ENCODE data around the gene LMBR1. TPM values are rescaled to one million over a fixed set of nuclear protein-coding genes. Genes with fewer than 3 reads are reported as not detected.

The LMBR1 gene
- total and polyA plus RNA-seq, 2 of the 4 experiments (the other 2 are of a cell fraction), result 11.9 to 19.9 TPM

DNA sequence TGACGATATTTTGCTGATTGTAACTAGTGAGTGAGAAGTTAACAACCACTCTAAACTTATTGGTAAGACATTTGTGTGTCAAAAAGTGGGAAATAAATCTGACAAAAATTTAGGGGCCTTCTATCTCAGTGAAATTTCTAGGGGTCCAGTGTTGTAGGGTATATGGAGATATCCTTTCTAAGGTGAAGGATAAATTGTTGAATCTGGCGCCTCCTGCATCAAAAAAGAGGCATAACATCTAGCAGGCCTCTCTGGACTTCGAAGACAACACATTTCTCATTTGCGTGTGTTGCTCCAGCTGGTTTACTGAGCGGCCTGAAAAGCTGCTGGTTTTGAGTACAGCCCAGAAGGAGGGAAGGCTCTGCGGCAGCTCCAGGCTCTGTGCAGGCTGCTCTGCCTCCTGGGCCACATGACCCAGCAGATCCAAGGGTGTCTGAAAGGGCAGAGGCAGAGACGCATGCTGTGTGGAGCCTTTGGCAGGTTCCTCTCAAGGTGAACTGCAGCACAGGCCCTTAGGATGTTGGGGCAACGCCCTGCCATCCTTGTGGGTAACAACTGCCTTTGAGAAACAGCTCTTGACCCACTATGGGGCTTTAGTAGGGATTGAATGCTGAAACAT is 72.4 kb downstream of the LMBR1 start:
- Histone ChIP-seq H3K23ac (ENCODE audit: low read depth, low read length) (no peak overlapping the region), H3K9ac (ENCODE audit: low read depth, low read length) (no peak overlapping the region), H3K4me1 (ENCODE audit: control insufficient read depth, insufficient read depth, low read length) (no peaks in the 10 kb centered on the region), H2BK15ac (ENCODE audit: low read depth, low read length) (no peak overlapping the region), H2BK20ac (ENCODE audit: low read depth, low read length) (no peak overlapping the region), H3K4me2 (ENCODE audit: low read depth, low read length) (no peak overlapping the region), H3K4me3 (ENCODE audit: insufficient read depth, low read depth, low read length) (no peak overlapping the region), H3K56ac (ENCODE audit: extremely low read depth, insufficient read depth, low read length) (no peak overlapping the region), H3K4ac (ENCODE audit: low read depth, low read length) (no peak overlapping the region), H4K8ac (ENCODE audit: low read depth in 2 of 2, low read length in 2 of 2) (no peak overlapping the region), H2AFZ (replicated peaks; ENCODE audit: low read length, poor library complexity) (no peak overlapping the region), H3K18ac (ENCODE audit: low read depth, low read length) (no peak overlapping the region), H3K79me1 (ENCODE audit: low read depth in 1 of 2, low read length in 2 of 2) (peaks cover 0 to 4% of the 10 kb centered on the region in 2 experiments; a peak in 2 of 4 replicates), H4K20me1 (ENCODE audit: insufficient read depth, low read length) (no peaks in the 10 kb centered on the region), H2AK5ac (ENCODE audit: low read depth, low read length) (no peak overlapping the region), H2AK9ac (replicated peaks; ENCODE audit: low read depth, low read length, poor library complexity) (no peak overlapping the region), H3K36me3 (ENCODE audit: control insufficient read depth, insufficient read depth, low read length) (no peaks in the 10 kb centered on the region), H3K27me3 (ENCODE audit: control insufficient read depth, insufficient read depth, low read length) (no peaks in the 10 kb centered on the region), H3K14ac (replicated peaks; ENCODE audit: low read depth, low read length) (no peak overlapping the region), H2BK120ac (ENCODE audit: low read depth, low read length) (no peak overlapping the region), H4K5ac (ENCODE audit: low read depth, low read length) (no peak overlapping the region), H3K9me3 (ENCODE audit: control insufficient read depth, insufficient read depth, low read length) (no peaks in the 10 kb centered on the region), H2BK5ac (ENCODE audit: low read depth, low read length, poor library complexity, severe bottlenecking) (no peak overlapping the region), H3K9me1 (ENCODE audit: insufficient read depth, low read length) (no peaks in the 10 kb centered on the region), H3K27ac (ENCODE audit: insufficient read depth, low read length) (no peak overlapping the region), H4K91ac (ENCODE audit: insufficient read depth, low read depth, low read length) (no peak overlapping the region)
- DNase-seq, result no peak
- dilution Hi-C loops (cut with HindIII; ENCODE audit: low sequenced_read_pairs, unreplicated experiment) (no loop called here), in situ Hi-C loops (cut with MboI; ENCODE audit: low sequenced_read_pairs) (loop anchor here (5.0 kb wide), 1 partner anchor 1018 kb away; no protein-coding TSS in a partner anchor), intact Hi-C loops (cut with micrococcal nuclease) (no loop called here)
- no TSS peak for BruUV-seq (replicated peaks)
- ATAC-seq (ENCODE audit: low read depth), result no peak
- TF ChIP-seq, protein P1, sequence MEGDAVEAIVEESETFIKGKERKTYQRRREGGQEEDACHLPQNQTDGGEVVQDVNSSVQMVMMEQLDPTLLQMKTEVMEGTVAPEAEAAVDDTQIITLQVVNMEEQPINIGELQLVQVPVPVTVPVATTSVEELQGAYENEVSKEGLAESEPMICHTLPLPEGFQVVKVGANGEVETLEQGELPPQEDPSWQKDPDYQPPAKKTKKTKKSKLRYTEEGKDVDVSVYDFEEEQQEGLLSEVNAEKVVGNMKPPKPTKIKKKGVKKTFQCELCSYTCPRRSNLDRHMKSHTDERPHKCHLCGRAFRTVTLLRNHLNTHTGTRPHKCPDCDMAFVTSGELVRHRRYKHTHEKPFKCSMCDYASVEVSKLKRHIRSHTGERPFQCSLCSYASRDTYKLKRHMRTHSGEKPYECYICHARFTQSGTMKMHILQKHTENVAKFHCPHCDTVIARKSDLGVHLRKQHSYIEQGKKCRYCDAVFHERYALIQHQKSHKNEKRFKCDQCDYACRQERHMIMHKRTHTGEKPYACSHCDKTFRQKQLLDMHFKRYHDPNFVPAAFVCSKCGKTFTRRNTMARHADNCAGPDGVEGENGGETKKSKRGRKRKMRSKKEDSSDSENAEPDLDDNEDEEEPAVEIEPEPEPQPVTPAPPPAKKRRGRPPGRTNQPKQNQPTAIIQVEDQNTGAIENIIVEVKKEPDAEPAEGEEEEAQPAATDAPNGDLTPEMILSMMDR (conservative IDR thresholded peaks at IDR 0.05; ENCODE audit: low read depth, low read length), result peak; percentile 27
- TF ChIP-seq RCOR1 (IDR thresholded peaks at IDR 0.05; ENCODE audit: insufficient replicate concordance, low read length), result no peak
- 92% methylated on average over 6 of the region's 8 CpGs; no CpG with 5 or more reads in 1 of the 2 experiments for WGBS, 2 experiments (ENCODE audit: extremely low coverage in 2 of 2, insufficient read length in 1 of 2)
- ChIA-PET CTCF (no interaction called here), POLR2A (ENCODE audit: unreplicated experiment) (no interaction called here)

Measured in IMR-90 (cell line).